Right lobe of liver (tissue), 6 donors: ENCODE measurements around the gene ATAD2B. TPM values are rescaled to one million over a fixed set of nuclear protein-coding genes. Genes with fewer than 3 reads are reported as not detected.

Source experiments
- ATAC-seq, 4 donors: fragments of 200-7000 bp; cut with Tn5 transposase; one replicate each; pipeline ENCODE4 v1.9.1; 2020; ENCODE audit warnings: mild to moderate bottlenecking in 4 of 4, moderate library complexity in 4 of 4
- DNase-seq, 3 donors: peaks; one replicate each; pipeline ENCODE4 v3.0.0-alpha.2; 2020
- H3K27ac ChIP-seq, 3 donors: fragments of 200-600 bp; one replicate each; pipeline ENCODE4 v1.8.0; 2022
- H3K27me3 ChIP-seq, 2 donors: fragments of 200-600 bp; one replicate each; pipeline ENCODE4 v1.8.0; 2022
- H3K36me3 ChIP-seq, 4 donors: fragments of 200-600 bp; sonication (generic) in 1 of 4; one replicate each; pipeline versions ENCODE4 v1.5.1 to v1.8.0; 2017 to 2022; ENCODE audit warnings: control low read depth in 1 of 4
- H3K4me1 ChIP-seq, 4 donors: fragments of 200-600 bp; sonication (generic) in 1 of 4; one replicate each; pipeline versions ENCODE4 v1.5.1 to v1.8.0; 2017 to 2022; ENCODE audit warnings: control low read depth in 1 of 4
- H3K4me3 ChIP-seq, 3 donors: fragments of 200-600 bp; one replicate each; pipeline ENCODE4 v1.8.0; 2022
- H3K9me3 ChIP-seq, 4 donors: fragments of 200-600 bp; sonication (generic) in 1 of 4; one replicate each; pipeline versions ENCODE4 v1.5.1 to v1.8.0; 2017 to 2022; ENCODE audit warnings: control low read depth in 1 of 4
- POLR2A ChIP-seq: fragments of 450-650 bp; IDR thresholded peaks from one replicate; pipeline ENCODE4 v1.6.1; 2017; ENCODE audit warnings: antibody characterized with exemption, mild to moderate bottlenecking
- WGBS: methylation state at CpG from one replicate; pipeline ENCODE4 v1.1.6; 2018; ENCODE audit warnings: low coverage, low lambda C conversion rate; ENCODE audit not compliant: insufficient coverage; ENCODE audit errors: missing lambda C conversion rate; 5-methylcytosine and 5-hydroxymethylcytosine counted together
- intact Hi-C, 2 donors: fragments of 100-400 bp; cut with DNase I; formaldehyde crosslinking; loops; one replicate each; pipeline versions ENCODE4 v1.11.2 to v1.14.1; 2022
- total RNA-seq, 6 experiments: library from RNA; depleted of rRNA in 2 of 6; stranded (reverse); fragments of >200 nt in 2 of 6; fragmentation: NEBNext Ultra II Directional in 3 of 6; extraction: Animal tissue kit (Norgen Biotek cat#: 25700) in 3 of 6; gene quantifications; one replicate each; pipeline versions ENCODE4 v1.1.0 to v1.2.4, GENCODE V29; 2016 to 2023
- TF ChIP-seq, protein P1 (sequence below), 4 donors: fragments of 200-600 bp in 3 of 4; fragments of 450-650 bp in 1 of 4; IDR thresholded peaks; one replicate each; pipeline versions ENCODE4 v1.5.1 to v1.8.0; 2016 to 2022; ENCODE audit warnings: antibody characterized with exemption in 4 of 4, mild to moderate bottlenecking in 2 of 4
- donor health status: DM: no; HTN: yes; CAD: no.
- donor health status: DM: no; HTN: no; CAD: no.
- donor health status: DM: no; HTN: no; CAD: no.
- donor health status: DM: no; HTN: yes; CAD: no.
- donor health status: DM: no; HTN: yes; CAD: no.

The ATAD2B gene
- total RNA-seq, 6 experiments from 2014 or later, result 7.5 to 12.1 (median 8.8) TPM

DNA sequence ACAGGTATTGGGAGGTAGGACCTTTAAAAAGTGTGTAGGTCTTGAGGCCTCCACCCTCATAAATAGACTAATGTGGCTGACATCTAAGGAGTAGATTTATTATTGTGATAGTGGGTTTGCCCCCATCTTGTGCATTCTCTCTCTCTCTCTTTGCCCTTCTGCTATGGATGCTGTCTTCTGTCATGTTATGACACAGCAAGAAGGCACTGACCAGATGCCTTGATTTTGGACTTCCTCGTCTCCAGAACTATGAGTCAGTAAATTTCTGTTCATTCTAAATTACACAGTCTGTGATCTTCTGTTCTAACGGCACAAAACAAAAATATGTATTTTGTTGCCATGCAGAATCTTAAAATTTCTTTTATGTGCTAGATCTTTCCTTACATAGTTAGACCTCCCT is 66.9 kb downstream of the ATAD2B start:
- no peak for DNase-seq
- WGBS, result 75% methylated on average over 2 of the region's 2 CpGs
- peaks cover 0 to 14% (median 9%) of the 10 kb centered on the region in 4 donors for H3K36me3 ChIP-seq

DNA sequence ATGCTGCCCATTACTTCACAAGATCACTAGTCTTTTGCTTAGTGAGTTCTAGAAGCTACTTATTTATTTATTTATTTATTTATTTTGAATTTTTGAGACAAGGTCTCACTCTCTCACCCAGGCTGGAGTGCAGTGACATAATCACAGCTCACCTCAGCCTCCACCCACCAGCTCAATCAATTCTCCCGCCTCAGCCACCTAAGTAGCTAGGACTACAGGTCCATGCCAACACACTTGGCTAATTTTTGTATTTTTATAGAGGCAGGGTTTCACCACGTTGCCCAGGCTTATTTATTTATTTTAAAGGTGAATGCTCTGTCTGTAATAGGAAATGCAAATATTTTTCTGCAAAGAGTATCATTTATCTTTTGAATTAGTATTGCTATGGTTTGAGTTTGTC is 67.7 kb downstream of the ATAD2B start:
- Histone ChIP-seq H3K4me3 (no peak overlapping the region), H3K4me1 (no peaks in the 10 kb centered on the region), H3K9me3 (no peaks in the 10 kb centered on the region), H3K27me3 (no peaks in the 10 kb centered on the region), H3K36me3 (peaks cover 0 to 8% (median 4%) of the 10 kb centered on the region in 4 donors), H3K27ac (no peak overlapping the region)
- peak; percentile 66 to 95 (median 86) for ATAC-seq
- DNase-seq, result peak in 2 of 3 donors; percentile 30 to 59
- TF ChIP-seq, protein P1, sequence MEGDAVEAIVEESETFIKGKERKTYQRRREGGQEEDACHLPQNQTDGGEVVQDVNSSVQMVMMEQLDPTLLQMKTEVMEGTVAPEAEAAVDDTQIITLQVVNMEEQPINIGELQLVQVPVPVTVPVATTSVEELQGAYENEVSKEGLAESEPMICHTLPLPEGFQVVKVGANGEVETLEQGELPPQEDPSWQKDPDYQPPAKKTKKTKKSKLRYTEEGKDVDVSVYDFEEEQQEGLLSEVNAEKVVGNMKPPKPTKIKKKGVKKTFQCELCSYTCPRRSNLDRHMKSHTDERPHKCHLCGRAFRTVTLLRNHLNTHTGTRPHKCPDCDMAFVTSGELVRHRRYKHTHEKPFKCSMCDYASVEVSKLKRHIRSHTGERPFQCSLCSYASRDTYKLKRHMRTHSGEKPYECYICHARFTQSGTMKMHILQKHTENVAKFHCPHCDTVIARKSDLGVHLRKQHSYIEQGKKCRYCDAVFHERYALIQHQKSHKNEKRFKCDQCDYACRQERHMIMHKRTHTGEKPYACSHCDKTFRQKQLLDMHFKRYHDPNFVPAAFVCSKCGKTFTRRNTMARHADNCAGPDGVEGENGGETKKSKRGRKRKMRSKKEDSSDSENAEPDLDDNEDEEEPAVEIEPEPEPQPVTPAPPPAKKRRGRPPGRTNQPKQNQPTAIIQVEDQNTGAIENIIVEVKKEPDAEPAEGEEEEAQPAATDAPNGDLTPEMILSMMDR (IDR thresholded peaks at IDR 0.05), result no peak
- no peak for TF ChIP-seq POLR2A
- intact Hi-C loops, result no loop called here
- WGBS, result 29% methylated on average over 2 of the region's 2 CpGs

More for the DNA sequence above, 66.9 kb downstream of the ATAD2B start:
- intact Hi-C loops, result no loop called here
- no peak for TF ChIP-seq POLR2A
- TF ChIP-seq, protein P1 (IDR thresholded peaks at IDR 0.05), result no peak
- H3K4me3 ChIP-seq, result no peak overlapping the region
- peak in 1 of 4 donors; percentile 35 for ATAC-seq
- no peaks in the 10 kb centered on the region for H3K9me3 ChIP-seq
- no peaks in the 10 kb centered on the region for H3K4me1 ChIP-seq
- no peak overlapping the region for H3K27ac ChIP-seq
- no peaks in the 10 kb centered on the region for H3K27me3 ChIP-seq

DNA sequence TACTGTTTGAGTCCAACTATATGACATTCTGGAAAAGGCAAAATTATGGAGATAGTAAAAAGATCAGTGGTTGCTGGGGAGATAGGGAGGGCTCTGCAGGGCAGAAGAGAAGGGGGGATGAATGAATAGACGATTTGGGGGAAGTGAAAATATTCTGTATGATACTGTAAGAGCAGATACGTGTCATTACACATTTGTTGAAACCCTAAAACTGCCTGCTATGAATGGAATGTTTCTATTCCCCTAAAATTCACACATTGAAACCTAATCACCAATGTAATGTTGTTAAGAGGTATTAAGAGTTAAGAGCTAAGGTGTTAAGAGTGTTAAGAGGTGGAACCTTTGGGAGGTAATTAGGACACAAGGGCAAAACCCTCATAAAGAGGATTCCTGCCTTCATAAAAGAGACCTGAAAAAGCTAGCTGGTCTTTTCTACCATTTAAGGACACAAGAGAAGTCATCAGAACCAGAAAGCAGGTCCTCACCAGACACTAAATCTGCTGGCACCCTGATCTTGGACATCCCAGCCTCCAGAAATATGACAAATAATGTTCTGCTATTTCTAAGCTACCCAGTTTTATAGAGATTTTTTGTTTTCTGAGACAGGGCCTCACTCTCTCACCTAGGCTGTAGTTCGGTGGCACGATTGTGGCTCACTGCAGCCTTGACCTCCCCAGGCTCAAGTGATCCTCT is 76.2 kb downstream of the ATAD2B start:
- H3K27me3 ChIP-seq, result no peaks in the 10 kb centered on the region
- DNase-seq (no peak), ATAC-seq (no peak)
- H3K4me3 ChIP-seq, result no peak overlapping the region
- H3K9me3 ChIP-seq, result no peaks in the 10 kb centered on the region
- H3K27ac ChIP-seq, result no peak overlapping the region
- H3K4me1 ChIP-seq, result no peaks in the 10 kb centered on the region
- H3K36me3 ChIP-seq, result peaks cover 0 to 6% (median 0%) of the 10 kb centered on the region in 4 donors
- intact Hi-C loops, result no loop called here
- 70% methylated on average over 4 of the region's 4 CpGs for WGBS
- TF ChIP-seq POLR2A, result no peak
- TF ChIP-seq, protein P1 (IDR thresholded peaks at IDR 0.05), result no peak

- H3K27ac ChIP-seq, result no peak overlapping the region
- H3K36me3 ChIP-seq, result no peaks in the 10 kb centered on the region
- TF ChIP-seq, protein P1 (IDR thresholded peaks at IDR 0.05), result no peak
- no peak for TF ChIP-seq POLR2A
- H3K4me1 ChIP-seq, result no peaks in the 10 kb centered on the region
- no peak overlapping the region for H3K4me3 ChIP-seq
- H3K9me3 ChIP-seq, result no peaks in the 10 kb centered on the region
- intact Hi-C loops, result no loop called here
- DNase-seq, result no peak
- WGBS, result 97% methylated on average over 4 of the region's 4 CpGs
- H3K27me3 ChIP-seq, result no peaks in the 10 kb centered on the region
- no peak for ATAC-seq
Measured at GRCh38 chr2:23844905-23845304, 82.0 kb downstream of the ATAD2B start.
